Measurements from ENCODE around the gene RNF32.

DNA sequence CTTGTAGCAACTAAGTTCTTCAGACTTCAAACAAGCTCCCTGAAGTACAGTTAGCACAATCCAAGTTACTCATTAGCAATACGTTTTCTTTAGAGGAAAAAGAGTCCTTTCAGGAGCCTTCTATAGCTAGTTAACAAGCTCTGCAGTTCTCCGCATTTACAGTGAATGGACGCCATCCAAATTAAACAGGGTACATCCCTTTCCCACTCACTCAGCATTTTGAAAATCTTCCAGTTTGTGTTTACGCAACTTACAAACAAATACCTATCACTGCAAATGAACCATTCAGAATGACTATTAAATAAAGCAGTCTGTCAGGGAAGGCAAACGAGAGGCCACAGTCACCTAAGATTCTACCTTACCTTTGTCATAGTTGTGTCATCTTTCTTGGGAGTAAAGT is 84.5 kb downstream of the RNF32 start:
- TF ChIP-seq, protein P1, sequence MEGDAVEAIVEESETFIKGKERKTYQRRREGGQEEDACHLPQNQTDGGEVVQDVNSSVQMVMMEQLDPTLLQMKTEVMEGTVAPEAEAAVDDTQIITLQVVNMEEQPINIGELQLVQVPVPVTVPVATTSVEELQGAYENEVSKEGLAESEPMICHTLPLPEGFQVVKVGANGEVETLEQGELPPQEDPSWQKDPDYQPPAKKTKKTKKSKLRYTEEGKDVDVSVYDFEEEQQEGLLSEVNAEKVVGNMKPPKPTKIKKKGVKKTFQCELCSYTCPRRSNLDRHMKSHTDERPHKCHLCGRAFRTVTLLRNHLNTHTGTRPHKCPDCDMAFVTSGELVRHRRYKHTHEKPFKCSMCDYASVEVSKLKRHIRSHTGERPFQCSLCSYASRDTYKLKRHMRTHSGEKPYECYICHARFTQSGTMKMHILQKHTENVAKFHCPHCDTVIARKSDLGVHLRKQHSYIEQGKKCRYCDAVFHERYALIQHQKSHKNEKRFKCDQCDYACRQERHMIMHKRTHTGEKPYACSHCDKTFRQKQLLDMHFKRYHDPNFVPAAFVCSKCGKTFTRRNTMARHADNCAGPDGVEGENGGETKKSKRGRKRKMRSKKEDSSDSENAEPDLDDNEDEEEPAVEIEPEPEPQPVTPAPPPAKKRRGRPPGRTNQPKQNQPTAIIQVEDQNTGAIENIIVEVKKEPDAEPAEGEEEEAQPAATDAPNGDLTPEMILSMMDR (conservative IDR thresholded peaks at IDR 0.05 in 1 of 2, IDR thresholded peaks at IDR 0.05 in 1 of 2; ENCODE audit: extremely low read depth in 1 of 2, insufficient read depth in 1 of 2, low read depth in 1 of 2, low read length in 2 of 2): no peak
- TF ChIP-seq EZH2 (IDR thresholded peaks at IDR 0.05; ENCODE audit: borderline replicate concordance, low read length): no peak

All from mammary epithelial cell (primary cell).